Inferior parietal cortex (tissue), 1 donor: Measurements from ENCODE around the gene MRPL16.
A peak's percentile ranks its signal among the peaks of the same experiment; 100 is the strongest.
"Not testable (repeated sequence)": the region's sequence is repeated elsewhere in the genome, so short reads cannot be mapped to it uniquely, and the experiment has no call there.

Experiments used
- DNase-seq: peaks from one replicate; pipeline ENCODE4 v3.0.0-alpha.2; 2016; ENCODE audit errors: extremely low spot score

Gene MRPL16

GRCh38 chr11:59810189-59810910 lies at the start of gene MRPL16:
Gene MRPL16, minus strand, starts transcription at chr11:59810778. Its CDS starts 120 bp downstream, at chr11:59810658.
- peak; percentile 85 for DNase-seq

- no peak for DNase-seq
Observed at GRCh38 chr11:59859673-59860072, 49.1 kb upstream of the MRPL16 start.

GRCh38 chr11:59857439-59858434 lies 47.2 kb upstream of the MRPL16 start:
- no peak for DNase-seq

GRCh38 chr11:59854871-59855270 lies 44.3 kb upstream of the MRPL16 start:
- DNase-seq, result no peak

- not testable (repeated sequence) for DNase-seq
Observed at GRCh38 chr11:59851416-59851815, 40.8 kb upstream of the MRPL16 start.

- not testable (repeated sequence) for DNase-seq
Observed at GRCh38 chr11:59849551-59849950, 39.0 kb upstream of the MRPL16 start.

GRCh38 chr11:59849129-59849528 lies 38.6 kb upstream of the MRPL16 start:
- no peak for DNase-seq

- not testable (repeated sequence) for DNase-seq
Observed at GRCh38 chr11:59848439-59848838, 37.9 kb upstream of the MRPL16 start.

- no peak for DNase-seq
Observed at GRCh38 chr11:59847626-59848025, 37.0 kb upstream of the MRPL16 start.

GRCh38 chr11:59846556-59846955 lies 36.0 kb upstream of the MRPL16 start:
- DNase-seq, result no peak

GRCh38 chr11:59845399-59845798 lies 34.8 kb upstream of the MRPL16 start, which contains the start of gene CBLIF:
Gene CBLIF, minus strand, starts transcription at chr11:59845499. Its CDS starts 46 bp downstream, at chr11:59845453.
- DNase-seq, result no peak

GRCh38 chr11:59842316-59842715 lies 31.7 kb upstream of the MRPL16 start:
- DNase-seq, result no peak

GRCh38 chr11:59841514-59841913 lies 30.9 kb upstream of the MRPL16 start:
- no peak for DNase-seq

- no peak for DNase-seq
Observed at GRCh38 chr11:59839615-59840014, 29.0 kb upstream of the MRPL16 start.

GRCh38 chr11:59833602-59834001 lies 23.0 kb upstream of the MRPL16 start:
- no peak for DNase-seq

GRCh38 chr11:59829358-59829757 lies 18.8 kb upstream of the MRPL16 start:
- DNase-seq, result no peak

- peak; percentile 65 for DNase-seq
Observed at GRCh38 chr11:59822989-59823566, 12.5 kb upstream of the MRPL16 start.

- DNase-seq, result no peak
Observed at GRCh38 chr11:59818572-59818971, 8.0 kb upstream of the MRPL16 start.

- DNase-seq, result not testable (repeated sequence)
Observed at GRCh38 chr11:59816434-59816833, 5.9 kb upstream of the MRPL16 start.

GRCh38 chr11:59815754-59816153 lies 5.2 kb upstream of the MRPL16 start:
- no peak for DNase-seq

GRCh38 chr11:59814021-59814420 lies 3.4 kb upstream of the MRPL16 start:
- DNase-seq, result no peak

GRCh38 chr11:59813364-59813763 lies 2.8 kb upstream of the MRPL16 start:
- DNase-seq, result no peak
